Measurements from ENCODE around the gene ACKR3.

ACKR3 gene

GRCh38 chr2:236550701-236551465, 18.7 kb upstream of the ACKR3 start:
- no peak for DNase-seq

- no peak for DNase-seq
These were observed 18.0 kb upstream of the ACKR3 start for GRCh38 chr2:236551471-236552211.

GRCh38 chr2:236552212-236552542, 17.4 kb upstream of the ACKR3 start:
- no peak for DNase-seq

GRCh38 chr2:236552581-236553363, 16.9 kb upstream of the ACKR3 start:
- no peak for DNase-seq

- no peak for DNase-seq
These were observed 16.1 kb upstream of the ACKR3 start for GRCh38 chr2:236553522-236553921.

- no peak for DNase-seq
These were observed 14.9 kb upstream of the ACKR3 start for GRCh38 chr2:236554629-236555282.

GRCh38 chr2:236555481-236555880, 14.1 kb upstream of the ACKR3 start:
- no peak for DNase-seq

GRCh38 chr2:236557306-236558030, 12.2 kb upstream of the ACKR3 start:
- no peak for DNase-seq

- DNase-seq = no peak
These were observed 11.6 kb upstream of the ACKR3 start for GRCh38 chr2:236558036-236558435.

GRCh38 chr2:236558993-236559978, 10.3 kb upstream of the ACKR3 start:
- no peak for DNase-seq

GRCh38 chr2:236561874-236562273, 7.8 kb upstream of the ACKR3 start:
- no peak for DNase-seq

- DNase-seq = no peak
These were observed 7.2 kb upstream of the ACKR3 start for GRCh38 chr2:236562434-236562833.

GRCh38 chr2:236563953-236564352, 5.7 kb upstream of the ACKR3 start:
- no peak for DNase-seq

- DNase-seq = no peak
These were observed 4.4 kb upstream of the ACKR3 start for GRCh38 chr2:236565212-236565611.

- no peak for DNase-seq
These were observed 3.7 kb upstream of the ACKR3 start for GRCh38 chr2:236565879-236566402.

GRCh38 chr2:236566596-236566995, 3.0 kb upstream of the ACKR3 start:
- DNase-seq = no peak

- DNase-seq = peak; percentile 30
These were observed 1.3 kb upstream of the ACKR3 start for GRCh38 chr2:236568068-236568921.

GRCh38 chr2:236568922-236569572, 578 bp upstream of the ACKR3 start:
- DNase-seq = no peak

- DNase-seq = no peak
These were observed 650 bp downstream of the ACKR3 start for GRCh38 chr2:236570081-236570868.

Measured in DMS 273 treated with DMSO at 0.1 percent for 48 hours (cell line).